Measurements from ENCODE around the gene CYSTM1. TPM values are rescaled to one million over a fixed set of nuclear protein-coding genes. Genes with fewer than 3 reads are reported as not detected.

CYSTM1 gene
- total and polyA plus RNA-seq, 2 donors (not counting 1 experiment from before 2014, with no cell fraction given) = 6.2 to 17.0 TPM

GRCh38 chr5:140202078-140202477 is 27.1 kb downstream of the CYSTM1 start:
- no peaks in the 10 kb centered on the region for H3K4me1 Mint-ChIP-seq
- intact Hi-C loops (cut with micrococcal nuclease) = no loop called here
- no peak overlapping the region for H3K4me3 Mint-ChIP-seq
- Histone ChIP-seq H4K20me1 (ENCODE audit: control insufficient read depth, insufficient read depth, low read length, poor library complexity, severe bottlenecking) (no peaks in the 10 kb centered on the region), H3K4me3 (ENCODE audit: control extremely low read depth in 1 of 5, extremely low read depth in 1 of 5, insufficient read depth in 1 of 5, low read depth in 2 of 5, low read length in 4 of 5) (no peak overlapping the region), H3K36me3 (replicated peaks in 1 of 2; ENCODE audit: control extremely low read depth in 1 of 2, control insufficient read depth in 1 of 2, extremely low read depth in 1 of 2, insufficient read depth in 2 of 2, low read length in 1 of 2) (no peaks in the 10 kb centered on the region), H3K9ac (ENCODE audit: low read length) (no peak overlapping the region), H3K27me3 (replicated peaks in 1 of 4; ENCODE audit: control extremely low read depth in 1 of 4, control insufficient read depth in 3 of 4, insufficient read depth in 4 of 4, low read length in 3 of 4) (no peaks in the 10 kb centered on the region), H3K27ac (ENCODE audit: low read length in 2 of 2) (no peak overlapping the region), H3K4me2 (replicated peaks; ENCODE audit: low read depth, low read length, poor library complexity, severe bottlenecking) (no peak overlapping the region), H3K4me1 (ENCODE audit: control insufficient read depth in 2 of 2, insufficient read depth in 2 of 2, low read length in 2 of 2) (no peaks in the 10 kb centered on the region), H2AFZ (ENCODE audit: insufficient read depth, low read depth, low read length, poor library complexity, severe bottlenecking) (no peak overlapping the region), H3K79me2 (ENCODE audit: control insufficient read depth, insufficient read depth, low read length) (no peaks in the 10 kb centered on the region), H3K9me3 (ENCODE audit: control extremely low read depth in 1 of 3, control insufficient read depth in 2 of 3, insufficient read depth in 1 of 3, low read length in 2 of 3) (no peaks in the 10 kb centered on the region)
- no peak overlapping the region for H3K27ac Mint-ChIP-seq
- CTCF ChIA-PET = no interaction called here
- TF ChIP-seq EZH2 (IDR thresholded peaks at IDR 0.05; ENCODE audit: borderline replicate concordance, insufficient read depth, low read depth, low read length, poor library complexity, severe bottlenecking) = no peak
- TF ChIP-seq, protein P1, sequence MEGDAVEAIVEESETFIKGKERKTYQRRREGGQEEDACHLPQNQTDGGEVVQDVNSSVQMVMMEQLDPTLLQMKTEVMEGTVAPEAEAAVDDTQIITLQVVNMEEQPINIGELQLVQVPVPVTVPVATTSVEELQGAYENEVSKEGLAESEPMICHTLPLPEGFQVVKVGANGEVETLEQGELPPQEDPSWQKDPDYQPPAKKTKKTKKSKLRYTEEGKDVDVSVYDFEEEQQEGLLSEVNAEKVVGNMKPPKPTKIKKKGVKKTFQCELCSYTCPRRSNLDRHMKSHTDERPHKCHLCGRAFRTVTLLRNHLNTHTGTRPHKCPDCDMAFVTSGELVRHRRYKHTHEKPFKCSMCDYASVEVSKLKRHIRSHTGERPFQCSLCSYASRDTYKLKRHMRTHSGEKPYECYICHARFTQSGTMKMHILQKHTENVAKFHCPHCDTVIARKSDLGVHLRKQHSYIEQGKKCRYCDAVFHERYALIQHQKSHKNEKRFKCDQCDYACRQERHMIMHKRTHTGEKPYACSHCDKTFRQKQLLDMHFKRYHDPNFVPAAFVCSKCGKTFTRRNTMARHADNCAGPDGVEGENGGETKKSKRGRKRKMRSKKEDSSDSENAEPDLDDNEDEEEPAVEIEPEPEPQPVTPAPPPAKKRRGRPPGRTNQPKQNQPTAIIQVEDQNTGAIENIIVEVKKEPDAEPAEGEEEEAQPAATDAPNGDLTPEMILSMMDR (IDR thresholded peaks at IDR 0.05) = no peak
- H3K27me3 Mint-ChIP-seq = no peaks in the 10 kb centered on the region
- ATAC-seq (ENCODE audit: low read depth) = no peak
- POLR2A ChIA-PET = no interaction called here
- no CpG with 5 or more reads among the region's 4 CpGs for WGBS (ENCODE audit: insufficient coverage)
- DNase-seq = no peak
- peaks cover 1% of the 10 kb centered on the region for H3K9me3 Mint-ChIP-seq (ENCODE audit: insufficient read depth)

- Mint-ChIP-seq H3K27me3 (no peaks in the 10 kb centered on the region), H3K4me1 (no peaks in the 10 kb centered on the region), H3K9me3 (ENCODE audit: insufficient read depth) (peaks cover 1% of the 10 kb centered on the region), H3K4me3 (no peak overlapping the region), H3K27ac (no peak overlapping the region)
- ATAC-seq (ENCODE audit: low read depth) (no peak), DNase-seq (no peak)
- WGBS (ENCODE audit: insufficient coverage) = no CpG with 5 or more reads among the region's 2 CpGs
- Histone ChIP-seq H3K9me3 (ENCODE audit: control extremely low read depth in 1 of 3, control insufficient read depth in 2 of 3, insufficient read depth in 1 of 3, low read length in 2 of 3) (no peaks in the 10 kb centered on the region), H2AFZ (ENCODE audit: insufficient read depth, low read depth, low read length, poor library complexity, severe bottlenecking) (no peak overlapping the region), H3K9ac (ENCODE audit: low read length) (no peak overlapping the region), H3K36me3 (replicated peaks in 1 of 2; ENCODE audit: control extremely low read depth in 1 of 2, control insufficient read depth in 1 of 2, extremely low read depth in 1 of 2, insufficient read depth in 2 of 2, low read length in 1 of 2) (no peaks in the 10 kb centered on the region), H3K4me2 (replicated peaks; ENCODE audit: low read depth, low read length, poor library complexity, severe bottlenecking) (no peak overlapping the region), H3K4me1 (ENCODE audit: control insufficient read depth in 2 of 2, insufficient read depth in 2 of 2, low read length in 2 of 2) (no peaks in the 10 kb centered on the region), H3K27me3 (replicated peaks in 1 of 4; ENCODE audit: control extremely low read depth in 1 of 4, control insufficient read depth in 3 of 4, insufficient read depth in 4 of 4, low read length in 3 of 4) (no peaks in the 10 kb centered on the region), H4K20me1 (ENCODE audit: control insufficient read depth, insufficient read depth, low read length, poor library complexity, severe bottlenecking) (no peaks in the 10 kb centered on the region), H3K79me2 (ENCODE audit: control insufficient read depth, insufficient read depth, low read length) (no peaks in the 10 kb centered on the region), H3K4me3 (ENCODE audit: control extremely low read depth in 1 of 5, extremely low read depth in 1 of 5, insufficient read depth in 1 of 5, low read depth in 2 of 5, low read length in 4 of 5) (no peak overlapping the region), H3K27ac (ENCODE audit: low read length in 2 of 2) (no peak overlapping the region)
- CTCF ChIA-PET = no interaction called here
- intact Hi-C loops (cut with micrococcal nuclease) = no loop called here
- TF ChIP-seq EZH2 (IDR thresholded peaks at IDR 0.05; ENCODE audit: borderline replicate concordance, insufficient read depth, low read depth, low read length, poor library complexity, severe bottlenecking) = no peak
- TF ChIP-seq, protein P1 (IDR thresholded peaks at IDR 0.05) = no peak
- POLR2A ChIA-PET = no interaction called here
These were observed 27.6 kb downstream of the CYSTM1 start for GRCh38 chr5:140202610-140203009.

Data from B cell (primary cell).